Activated CD4-positive, alpha-beta T cell treated with anti-CD3 and anti-CD28 coated beads, Interleukin-2, Interleukin-6, amounts not matched to agents 100 ng/mL and 50 ng/mL, durations not matched to agents 16 hours and 8 hours (primary cell): ENCODE results near the gene CHEK2.
"Not testable (repeated sequence)": the region's sequence is repeated elsewhere in the genome, so short reads cannot be mapped to it uniquely, and the experiment has no call there.

Experiments
- DNase-seq: peaks from one replicate; pipeline ENCODE4 v3.0.0-alpha.2; 2020

The CHEK2 gene

GRCh38 chr22:28741785-28742561, at the start of gene CHEK2, which contains the start of gene HSCB:
CHEK2 (minus strand) TSS chr22:28741820; CDS start chr22:28734721, 7,099 bp downstream.
HSCB (plus strand) TSS chr22:28742039; CDS start chr22:28742096, 57 bp downstream.
- peak; percentile 99 for DNase-seq

GRCh38 chr22:28791124-28791523, 49.5 kb upstream of the CHEK2 start:
- no peak for DNase-seq

- DNase-seq: no peak
Observed at GRCh38 chr22:28788601-28789000, 47.0 kb upstream of the CHEK2 start.

GRCh38 chr22:28783786-28784671, 42.4 kb upstream of the CHEK2 start:
- DNase-seq: no peak

- no peak for DNase-seq
Observed at GRCh38 chr22:28780296-28780695, 38.7 kb upstream of the CHEK2 start.

- DNase-seq: no peak
Observed at GRCh38 chr22:28779833-28780232, 38.2 kb upstream of the CHEK2 start.

GRCh38 chr22:28774378-28774777, 32.8 kb upstream of the CHEK2 start:
- DNase-seq: no peak

GRCh38 chr22:28773461-28773867, 31.8 kb upstream of the CHEK2 start:
- peak; percentile 69 for DNase-seq

- peak; percentile 97 for DNase-seq
Observed at GRCh38 chr22:28772633-28773460, 31.2 kb upstream of the CHEK2 start, which contains the start of gene CCDC117. CCDC117 (plus strand) TSS chr22:28772695; CDS start chr22:28772850, 155 bp downstream.

GRCh38 chr22:28771195-28771791, 29.7 kb upstream of the CHEK2 start:
- no peak for DNase-seq

- DNase-seq: no peak
Observed at GRCh38 chr22:28769394-28770085, 27.9 kb upstream of the CHEK2 start.

- no peak for DNase-seq
Observed at GRCh38 chr22:28768701-28769393, 27.2 kb upstream of the CHEK2 start.

- no peak for DNase-seq
Observed at GRCh38 chr22:28766628-28767027, 25.0 kb upstream of the CHEK2 start.

GRCh38 chr22:28762000-28762399, 20.4 kb upstream of the CHEK2 start:
- not testable (repeated sequence) for DNase-seq

- DNase-seq: no peak
Observed at GRCh38 chr22:28761449-28761755, 19.8 kb upstream of the CHEK2 start.

GRCh38 chr22:28759861-28760560, 18.4 kb upstream of the CHEK2 start:
- DNase-seq: no peak

GRCh38 chr22:28754512-28754911, 12.9 kb upstream of the CHEK2 start:
- DNase-seq: not testable (repeated sequence)

- no peak for DNase-seq
Observed at GRCh38 chr22:28750471-28750881, 8.9 kb upstream of the CHEK2 start.

GRCh38 chr22:28743852-28744251, 2.2 kb upstream of the CHEK2 start:
- peak; percentile 26 for DNase-seq

GRCh38 chr22:28742562-28742962, 942 bp upstream of the CHEK2 start:
- DNase-seq: no peak
